GM19193 (cell line): ENCODE data around the gene CAV2.

Source experiments
- POLR2A ChIP-seq: IDR thresholded peaks from 4 replicates; pipeline ENCODE4 v1.6.1; 2011; ENCODE audit not compliant: insufficient read depth, insufficient read length; ENCODE audit errors: extremely low read depth

The CAV2 gene

GRCh38 chr7:116499168-116500077, at the start of gene CAV2:
Gene CAV2 (plus strand): TSS chr7:116499738. CDS start chr7:116499782, 44 bp downstream.
- TF ChIP-seq POLR2A: no peak

GRCh38 chr7:116449950-116450349, 49.6 kb upstream of the CAV2 start:
- no peak for TF ChIP-seq POLR2A

- no peak for TF ChIP-seq POLR2A
Measured at GRCh38 chr7:116451957-116452729, 47.4 kb upstream of the CAV2 start.

- TF ChIP-seq POLR2A: no peak
Measured at GRCh38 chr7:116454377-116454776, 45.2 kb upstream of the CAV2 start.

- no peak for TF ChIP-seq POLR2A
Measured at GRCh38 chr7:116455009-116455408, 44.5 kb upstream of the CAV2 start.

- no peak for TF ChIP-seq POLR2A
Measured at GRCh38 chr7:116455499-116455898, 44.0 kb upstream of the CAV2 start.

GRCh38 chr7:116461500-116461899, 38.0 kb upstream of the CAV2 start:
- no peak for TF ChIP-seq POLR2A

GRCh38 chr7:116463956-116464355, 35.6 kb upstream of the CAV2 start:
- no peak for TF ChIP-seq POLR2A

GRCh38 chr7:116464375-116464774, 35.2 kb upstream of the CAV2 start:
- no peak for TF ChIP-seq POLR2A

GRCh38 chr7:116465125-116465524, 34.4 kb upstream of the CAV2 start:
- TF ChIP-seq POLR2A: no peak

- TF ChIP-seq POLR2A: no peak
Measured at GRCh38 chr7:116468534-116468933, 31.0 kb upstream of the CAV2 start.

- TF ChIP-seq POLR2A: no peak
Measured at GRCh38 chr7:116477625-116478024, 21.9 kb upstream of the CAV2 start.

- no peak for TF ChIP-seq POLR2A
Measured at GRCh38 chr7:116478834-116479233, 20.7 kb upstream of the CAV2 start.

GRCh38 chr7:116483271-116483942, 16.1 kb upstream of the CAV2 start:
- no peak for TF ChIP-seq POLR2A

GRCh38 chr7:116487907-116488521, 11.5 kb upstream of the CAV2 start:
- no peak for TF ChIP-seq POLR2A
